ENCODE data around the gene PEA15. TPM values are rescaled to one million over a fixed set of nuclear protein-coding genes. Genes with fewer than 3 reads are reported as not detected.

The PEA15 gene
- total and polyA plus RNA-seq, 2 donors (not counting 1 experiment from before 2014, with no cell fraction given) = 108 to 871 TPM

DNA sequence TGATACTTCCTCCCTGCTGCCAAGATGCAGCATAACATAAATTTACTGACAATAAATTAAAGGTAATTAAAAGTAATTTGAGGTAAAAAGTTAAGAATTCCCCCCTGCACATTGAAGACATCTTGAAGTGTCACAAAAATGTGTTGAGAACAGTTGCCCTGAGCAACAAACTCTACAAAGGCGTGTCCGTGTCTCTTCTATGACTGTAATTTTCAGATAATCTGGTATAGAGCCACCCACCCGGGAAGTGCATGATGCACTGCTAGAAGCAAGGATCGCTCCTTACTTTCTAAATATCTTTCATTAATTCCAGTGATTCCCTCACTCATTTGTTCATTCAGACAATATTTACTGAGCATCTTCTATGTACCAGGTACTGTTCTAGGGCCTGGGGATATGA lies 25.8 kb upstream of the PEA15 start:
- Histone ChIP-seq H2AFZ (ENCODE audit: low read length) (no peak overlapping the region), H3K9me3 (ENCODE audit: control insufficient read depth, insufficient read depth, low read depth, low read length) (no peaks in the 10 kb centered on the region), H3K9ac (ENCODE audit: insufficient read depth, low read length) (no peak overlapping the region), H4K20me1 (ENCODE audit: control insufficient read depth, extremely low read depth, insufficient read depth, low read length) (peaks cover 2% of the 10 kb centered on the region), H3K27me3 (ENCODE audit: control insufficient read depth, insufficient read depth, low read length) (peaks cover 4% of the 10 kb centered on the region), H3K36me3 (ENCODE audit: control insufficient read depth, insufficient read depth, low read length) (no peaks in the 10 kb centered on the region), H3K79me2 (ENCODE audit: control insufficient read depth, insufficient read depth, low read length) (no peaks in the 10 kb centered on the region), H3K4me1 (ENCODE audit: control insufficient read depth, extremely low read depth, insufficient read depth, low read length) (no peaks in the 10 kb centered on the region), H3K27ac (ENCODE audit: insufficient read depth, low read length) (no peak overlapping the region), H3K4me3 (replicated peaks in 1 of 4; ENCODE audit: control extremely low read depth in 1 of 4, insufficient read depth in 1 of 4, low read depth in 3 of 4, low read length in 4 of 4) (no peak overlapping the region), H3K4me2 (ENCODE audit: extremely low read depth, insufficient read depth, low read length) (no peak overlapping the region)
- no peak for TF ChIP-seq EZH2 (IDR thresholded peaks at IDR 0.05; ENCODE audit: low read length, missing control alignments)
- TF ChIP-seq, protein P1, sequence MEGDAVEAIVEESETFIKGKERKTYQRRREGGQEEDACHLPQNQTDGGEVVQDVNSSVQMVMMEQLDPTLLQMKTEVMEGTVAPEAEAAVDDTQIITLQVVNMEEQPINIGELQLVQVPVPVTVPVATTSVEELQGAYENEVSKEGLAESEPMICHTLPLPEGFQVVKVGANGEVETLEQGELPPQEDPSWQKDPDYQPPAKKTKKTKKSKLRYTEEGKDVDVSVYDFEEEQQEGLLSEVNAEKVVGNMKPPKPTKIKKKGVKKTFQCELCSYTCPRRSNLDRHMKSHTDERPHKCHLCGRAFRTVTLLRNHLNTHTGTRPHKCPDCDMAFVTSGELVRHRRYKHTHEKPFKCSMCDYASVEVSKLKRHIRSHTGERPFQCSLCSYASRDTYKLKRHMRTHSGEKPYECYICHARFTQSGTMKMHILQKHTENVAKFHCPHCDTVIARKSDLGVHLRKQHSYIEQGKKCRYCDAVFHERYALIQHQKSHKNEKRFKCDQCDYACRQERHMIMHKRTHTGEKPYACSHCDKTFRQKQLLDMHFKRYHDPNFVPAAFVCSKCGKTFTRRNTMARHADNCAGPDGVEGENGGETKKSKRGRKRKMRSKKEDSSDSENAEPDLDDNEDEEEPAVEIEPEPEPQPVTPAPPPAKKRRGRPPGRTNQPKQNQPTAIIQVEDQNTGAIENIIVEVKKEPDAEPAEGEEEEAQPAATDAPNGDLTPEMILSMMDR (conservative IDR thresholded peaks at IDR 0.05 in 1 of 2, IDR thresholded peaks at IDR 0.05 in 1 of 2; ENCODE audit: low read depth in 1 of 2, low read length in 2 of 2) = no peak
- no peak for DNase-seq (ENCODE audit: low read depth in 2 of 2)

DNA sequence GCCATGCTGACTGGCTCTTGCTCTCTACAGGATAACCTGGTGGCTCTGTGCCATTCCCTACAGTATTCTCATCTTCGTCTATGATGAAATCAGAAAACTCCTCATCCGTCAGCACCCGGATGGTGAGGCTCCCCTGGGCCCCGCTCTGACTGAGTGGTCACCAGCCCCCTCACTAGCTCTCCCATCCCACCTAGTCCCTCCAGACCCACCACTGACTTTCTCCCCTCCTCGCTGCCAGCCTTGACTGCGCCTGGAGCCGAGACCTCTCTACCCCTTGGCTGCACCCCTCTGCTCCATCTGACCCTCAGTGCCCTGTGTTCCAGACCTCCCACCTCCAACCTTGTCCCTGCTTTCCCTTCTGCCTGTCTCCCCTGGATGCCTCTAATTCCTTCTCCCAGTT lies 18.9 kb upstream of the PEA15 start:
- H3K9me3 ChIP-seq (ENCODE audit: control insufficient read depth, insufficient read depth, low read depth, low read length) = no peaks in the 10 kb centered on the region
- no peak for DNase-seq (ENCODE audit: low read depth in 2 of 2)
- H3K79me2 ChIP-seq (ENCODE audit: control insufficient read depth, insufficient read depth, low read length) = no peaks in the 10 kb centered on the region
- no peak overlapping the region for H3K27ac ChIP-seq (ENCODE audit: insufficient read depth, low read length)
- TF ChIP-seq EZH2 (IDR thresholded peaks at IDR 0.05; ENCODE audit: low read length, missing control alignments) = no peak
- TF ChIP-seq, protein P1 (conservative IDR thresholded peaks at IDR 0.05 in 1 of 2, IDR thresholded peaks at IDR 0.05 in 1 of 2; ENCODE audit: low read depth in 1 of 2, low read length in 2 of 2) = no peak
- no peak overlapping the region for H3K4me2 ChIP-seq (ENCODE audit: extremely low read depth, insufficient read depth, low read length)
- no peak overlapping the region for H2AFZ ChIP-seq (ENCODE audit: low read length)
- H4K20me1 ChIP-seq (ENCODE audit: control insufficient read depth, extremely low read depth, insufficient read depth, low read length) = no peaks in the 10 kb centered on the region
- H3K27me3 ChIP-seq (ENCODE audit: control insufficient read depth, insufficient read depth, low read length) = no peaks in the 10 kb centered on the region
- H3K36me3 ChIP-seq (ENCODE audit: control insufficient read depth, insufficient read depth, low read length) = no peaks in the 10 kb centered on the region
- no peaks in the 10 kb centered on the region for H3K4me1 ChIP-seq (ENCODE audit: control insufficient read depth, extremely low read depth, insufficient read depth, low read length)
- H3K4me3 ChIP-seq (replicated peaks in 1 of 4; ENCODE audit: control extremely low read depth in 1 of 4, insufficient read depth in 1 of 4, low read depth in 3 of 4, low read length in 4 of 4) = no peak overlapping the region
- H3K9ac ChIP-seq (ENCODE audit: insufficient read depth, low read length) = no peak overlapping the region

DNA sequence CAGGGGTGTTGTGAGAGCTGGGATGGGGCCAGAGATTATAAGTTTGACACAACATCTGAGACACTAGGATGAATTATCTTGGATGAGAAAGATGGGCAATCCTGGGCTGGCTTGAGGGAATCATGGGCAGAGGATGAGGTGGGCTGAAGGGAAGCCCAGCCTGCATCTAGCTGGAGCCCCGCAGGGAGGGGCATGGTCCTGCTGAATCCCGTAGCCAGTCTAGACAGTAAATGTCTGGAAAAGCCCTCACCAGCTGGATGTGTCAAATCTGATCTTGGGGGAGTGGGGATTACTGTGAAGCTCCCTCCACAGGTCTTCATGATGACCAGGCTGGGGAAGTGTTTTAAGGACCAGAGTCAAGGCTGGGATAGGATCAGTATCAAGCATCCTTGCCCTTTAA lies 18.5 kb upstream of the PEA15 start:
- Histone ChIP-seq H3K9me3 (ENCODE audit: control insufficient read depth, insufficient read depth, low read depth, low read length) (no peaks in the 10 kb centered on the region), H3K4me2 (ENCODE audit: extremely low read depth, insufficient read depth, low read length) (no peak overlapping the region), H3K4me1 (ENCODE audit: control insufficient read depth, extremely low read depth, insufficient read depth, low read length) (no peaks in the 10 kb centered on the region), H2AFZ (ENCODE audit: low read length) (no peak overlapping the region), H3K4me3 (replicated peaks in 1 of 4; ENCODE audit: control extremely low read depth in 1 of 4, insufficient read depth in 1 of 4, low read depth in 3 of 4, low read length in 4 of 4) (no peak overlapping the region), H3K27me3 (ENCODE audit: control insufficient read depth, insufficient read depth, low read length) (no peaks in the 10 kb centered on the region), H4K20me1 (ENCODE audit: control insufficient read depth, extremely low read depth, insufficient read depth, low read length) (no peaks in the 10 kb centered on the region), H3K9ac (ENCODE audit: insufficient read depth, low read length) (no peak overlapping the region), H3K36me3 (ENCODE audit: control insufficient read depth, insufficient read depth, low read length) (no peaks in the 10 kb centered on the region), H3K79me2 (ENCODE audit: control insufficient read depth, insufficient read depth, low read length) (no peaks in the 10 kb centered on the region), H3K27ac (ENCODE audit: insufficient read depth, low read length) (no peak overlapping the region)
- TF ChIP-seq, protein P1 (conservative IDR thresholded peaks at IDR 0.05 in 1 of 2, IDR thresholded peaks at IDR 0.05 in 1 of 2; ENCODE audit: low read depth in 1 of 2, low read length in 2 of 2) = no peak
- no peak for TF ChIP-seq EZH2 (IDR thresholded peaks at IDR 0.05; ENCODE audit: low read length, missing control alignments)
- no peak for DNase-seq (ENCODE audit: low read depth in 2 of 2)
